ENCODE measurements around the gene SLC38A7. TPM values are rescaled to one million over a fixed set of nuclear protein-coding genes. Genes with fewer than 3 reads are reported as not detected.
A peak's percentile ranks its signal among the peaks of the same experiment; 100 is the strongest.

The SLC38A7 gene
- total RNA-seq, 1 donor from 2014 or later: 31.6 TPM

DNA sequence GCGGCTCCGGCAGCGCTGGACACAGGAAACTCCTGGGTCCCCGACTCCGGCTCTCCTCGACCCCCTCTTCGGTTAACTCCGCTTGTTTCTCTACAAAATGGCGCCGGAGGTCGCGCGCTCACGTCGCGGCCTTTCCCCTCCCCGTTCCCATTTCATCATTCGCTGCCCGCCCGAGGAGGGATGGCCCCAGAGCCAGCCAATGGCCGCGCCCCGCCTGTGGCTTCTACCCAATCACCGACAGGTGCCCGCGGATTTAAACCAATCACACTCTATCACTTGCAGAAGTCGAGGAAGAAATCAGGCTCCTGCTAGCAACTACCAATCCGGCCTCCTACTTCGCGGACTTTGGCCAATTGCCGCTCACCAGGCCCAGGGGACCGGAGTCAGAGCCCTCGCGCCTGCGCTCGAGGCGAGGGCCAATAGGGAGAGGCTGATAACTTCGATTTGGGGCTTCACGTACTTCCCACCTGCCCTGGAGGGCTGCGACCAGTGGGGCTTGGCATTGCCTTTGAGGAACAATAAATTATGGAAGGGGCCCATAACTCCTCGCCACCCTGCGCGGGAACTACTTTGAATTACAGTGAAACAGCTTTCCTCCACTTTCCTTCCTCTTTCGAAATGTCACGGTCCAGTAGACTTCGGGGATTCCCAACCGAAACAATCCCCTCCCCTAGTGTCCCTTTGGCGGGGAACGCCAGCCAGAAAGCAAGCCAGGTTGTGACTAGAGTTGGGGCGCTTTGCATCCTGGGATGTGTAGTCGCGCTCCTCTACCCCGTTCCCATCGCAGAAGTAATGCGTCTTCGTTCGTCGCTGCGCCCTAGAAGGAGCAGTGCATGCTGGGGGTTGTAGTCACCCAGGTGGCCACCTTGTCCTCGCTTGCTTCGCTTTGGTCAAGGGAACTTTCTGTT, 54.6 kb downstream of the SLC38A7 start, which contains the start of gene CNOT1:
Gene CNOT1, minus strand, starts transcription at position 94 of the 908 bp plus-strand sequence. CDS start 30,489 bp downstream, outside the sequence.
- TF ChIP-seq, protein P1, sequence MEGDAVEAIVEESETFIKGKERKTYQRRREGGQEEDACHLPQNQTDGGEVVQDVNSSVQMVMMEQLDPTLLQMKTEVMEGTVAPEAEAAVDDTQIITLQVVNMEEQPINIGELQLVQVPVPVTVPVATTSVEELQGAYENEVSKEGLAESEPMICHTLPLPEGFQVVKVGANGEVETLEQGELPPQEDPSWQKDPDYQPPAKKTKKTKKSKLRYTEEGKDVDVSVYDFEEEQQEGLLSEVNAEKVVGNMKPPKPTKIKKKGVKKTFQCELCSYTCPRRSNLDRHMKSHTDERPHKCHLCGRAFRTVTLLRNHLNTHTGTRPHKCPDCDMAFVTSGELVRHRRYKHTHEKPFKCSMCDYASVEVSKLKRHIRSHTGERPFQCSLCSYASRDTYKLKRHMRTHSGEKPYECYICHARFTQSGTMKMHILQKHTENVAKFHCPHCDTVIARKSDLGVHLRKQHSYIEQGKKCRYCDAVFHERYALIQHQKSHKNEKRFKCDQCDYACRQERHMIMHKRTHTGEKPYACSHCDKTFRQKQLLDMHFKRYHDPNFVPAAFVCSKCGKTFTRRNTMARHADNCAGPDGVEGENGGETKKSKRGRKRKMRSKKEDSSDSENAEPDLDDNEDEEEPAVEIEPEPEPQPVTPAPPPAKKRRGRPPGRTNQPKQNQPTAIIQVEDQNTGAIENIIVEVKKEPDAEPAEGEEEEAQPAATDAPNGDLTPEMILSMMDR (conservative IDR thresholded peaks at IDR 0.05): no peak
- no peaks in the 10 kb centered on the region for H3K9me3 Mint-ChIP-seq
- peak; percentile 99 for DNase-seq (ENCODE audit: extremely low spot score, unreplicated experiment)
- H3K4me3 Mint-ChIP-seq: peak within 1 kb of the TSS; percentile 100
- peaks cover 4% of the 10 kb centered on the region for H3K36me3 Mint-ChIP-seq
- peaks cover 7% of the 10 kb centered on the region for H3K27me3 Mint-ChIP-seq
- H3K4me1 Mint-ChIP-seq (ENCODE audit: unreplicated experiment): peaks cover 15% of the 10 kb centered on the region
- peak within 1 kb of the TSS; percentile 100 for H3K27ac Mint-ChIP-seq

DNA sequence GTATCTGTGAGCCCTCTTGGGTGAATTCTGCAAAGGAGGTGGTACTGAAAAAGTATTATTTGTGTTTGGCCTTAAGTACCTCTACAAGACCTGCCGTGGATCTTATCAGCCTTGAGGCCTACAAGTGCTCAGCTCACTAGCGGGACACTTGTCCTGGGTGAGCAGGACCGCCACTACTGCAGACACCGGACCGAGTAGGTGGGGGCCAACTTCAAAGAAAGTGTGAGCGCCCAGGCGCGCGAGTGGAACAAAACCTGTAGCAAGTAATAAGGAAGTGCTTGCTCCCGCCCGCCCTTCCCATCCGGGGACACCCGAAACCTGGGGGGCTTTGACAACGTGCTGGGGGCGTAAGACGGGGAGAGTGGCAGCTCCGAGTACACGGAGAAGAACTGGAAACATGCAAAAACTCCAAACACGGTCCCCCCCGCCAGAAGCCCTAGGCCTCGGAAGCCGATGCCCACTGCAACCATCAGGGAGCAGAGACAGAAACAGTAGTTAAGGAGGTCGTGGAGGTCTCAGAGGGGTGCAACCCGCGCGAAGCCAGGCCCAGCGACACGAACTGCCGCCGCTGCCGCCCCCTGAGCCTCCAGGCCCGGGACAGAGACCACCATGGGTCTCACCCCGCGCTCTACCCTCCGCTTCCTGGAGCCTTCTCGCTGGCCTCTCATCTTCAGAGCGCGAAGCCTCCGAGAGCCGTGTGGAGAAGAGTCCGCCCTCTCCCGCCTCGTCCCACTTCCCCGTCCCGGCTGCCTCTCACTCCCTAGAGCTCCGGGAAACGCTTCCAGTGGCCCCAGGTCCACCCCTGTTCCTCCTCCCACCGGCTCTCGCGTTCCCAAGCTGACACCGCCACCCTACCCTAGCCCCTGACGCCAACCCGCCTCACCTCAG, 55.5 kb downstream of the SLC38A7 start:
- Mint-ChIP-seq H3K27me3 (peaks cover 7% of the 10 kb centered on the region), H3K27ac (peak overlapping the region; percentile 100), H3K36me3 (peaks cover 5% of the 10 kb centered on the region), H3K9me3 (no peaks in the 10 kb centered on the region), H3K4me3 (peak overlapping the region; percentile 100), H3K4me1 (ENCODE audit: unreplicated experiment) (peaks cover 15% of the 10 kb centered on the region)
- TF ChIP-seq, protein P1 (conservative IDR thresholded peaks at IDR 0.05): no peak
- DNase-seq (ENCODE audit: extremely low spot score, unreplicated experiment): no peak

DNA sequence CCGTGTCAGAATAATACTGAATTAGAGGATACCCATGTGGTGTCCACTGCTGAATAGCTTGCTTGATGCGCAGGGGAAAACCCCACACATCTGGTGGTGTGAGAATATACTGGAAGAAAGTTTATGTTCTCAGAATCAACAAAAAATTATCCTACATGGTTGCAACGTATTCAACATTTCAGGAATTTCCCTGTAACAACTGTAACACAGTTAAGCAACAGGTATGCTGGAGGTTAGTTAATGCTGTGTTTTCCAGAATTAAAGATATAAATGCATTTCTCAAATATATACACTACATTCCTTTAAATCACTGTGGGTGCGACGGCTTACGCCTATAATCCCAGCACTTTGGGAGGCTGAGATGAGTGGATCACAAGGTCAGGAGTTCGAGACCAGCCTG, 60.4 kb downstream of the SLC38A7 start:
- Mint-ChIP-seq H3K4me1 (ENCODE audit: unreplicated experiment) (peaks cover 11% of the 10 kb centered on the region), H3K27me3 (no peaks in the 10 kb centered on the region), H3K4me3 (no peak overlapping the region), H3K36me3 (peaks cover 14% of the 10 kb centered on the region), H3K9me3 (no peaks in the 10 kb centered on the region), H3K27ac (peak overlapping the region; percentile 26)
- TF ChIP-seq, protein P1 (conservative IDR thresholded peaks at IDR 0.05): no peak
- DNase-seq (ENCODE audit: extremely low spot score, unreplicated experiment): no peak

DNA sequence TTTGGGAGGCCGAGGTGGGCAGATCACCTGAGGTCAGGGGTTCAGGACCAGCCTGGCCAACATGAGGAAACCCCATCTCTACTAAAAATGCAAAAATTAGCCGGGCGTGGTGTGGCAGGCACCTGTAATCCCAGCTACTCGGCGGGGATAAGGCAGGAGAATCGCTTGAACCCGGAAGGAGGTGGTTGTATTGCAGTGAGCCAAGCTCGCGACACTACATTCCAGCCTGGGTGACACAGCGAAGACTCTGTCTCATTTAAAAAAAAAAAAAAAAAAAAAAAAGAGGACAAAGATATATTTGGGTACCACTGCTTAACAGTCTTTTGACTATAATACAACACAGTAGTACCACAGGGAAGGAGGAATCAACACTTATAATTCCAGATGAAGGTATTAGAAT, 64.2 kb downstream of the SLC38A7 start:
- DNase-seq (ENCODE audit: extremely low spot score, unreplicated experiment): no peak
- peaks cover 21% of the 10 kb centered on the region for H3K36me3 Mint-ChIP-seq
- no peaks in the 10 kb centered on the region for H3K9me3 Mint-ChIP-seq
- H3K4me3 Mint-ChIP-seq: no peak overlapping the region
- TF ChIP-seq, protein P1 (conservative IDR thresholded peaks at IDR 0.05): no peak
- H3K27ac Mint-ChIP-seq: peak overlapping the region; percentile 25
- H3K4me1 Mint-ChIP-seq (ENCODE audit: unreplicated experiment): no peaks in the 10 kb centered on the region
- H3K27me3 Mint-ChIP-seq: no peaks in the 10 kb centered on the region

DNA sequence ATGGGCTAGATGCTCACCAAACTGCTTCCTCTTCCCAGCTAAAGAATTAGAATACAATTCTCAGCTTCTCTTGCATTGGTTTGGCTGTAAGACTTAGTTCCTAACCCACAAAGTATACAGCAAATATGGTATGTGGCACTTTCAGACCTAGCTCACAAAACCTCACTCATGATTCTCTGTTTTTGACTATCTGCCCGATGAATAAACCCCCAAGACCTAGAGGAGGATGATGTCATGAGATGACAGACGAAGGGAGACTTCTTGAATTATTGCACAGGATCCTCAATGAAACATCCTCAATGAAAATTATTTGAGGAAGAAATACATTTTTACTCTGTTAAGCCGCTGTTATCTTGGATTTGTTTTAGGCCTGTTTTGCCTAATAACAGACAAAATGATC, 69.3 kb downstream of the SLC38A7 start:
- H3K4me1 Mint-ChIP-seq (ENCODE audit: unreplicated experiment): no peaks in the 10 kb centered on the region
- TF ChIP-seq, protein P1 (conservative IDR thresholded peaks at IDR 0.05): no peak
- no peaks in the 10 kb centered on the region for H3K27me3 Mint-ChIP-seq
- no peak for DNase-seq (ENCODE audit: extremely low spot score, unreplicated experiment)
- peaks cover 20% of the 10 kb centered on the region for H3K36me3 Mint-ChIP-seq
- no peak overlapping the region for H3K4me3 Mint-ChIP-seq
- H3K9me3 Mint-ChIP-seq: no peaks in the 10 kb centered on the region
- H3K27ac Mint-ChIP-seq: no peak overlapping the region

Other genes with a start within 250 kb of the SLC38A7 start
- gene NDRG4, start 184.6 kb downstream of the SLC38A7 start, total RNA-seq (ENCODE audit: low replicate concordance): 23.7 and 42.9 TPM in 2 replicates
- 32.6 and 36.5 TPM in 2 replicates for gene SETD6, start 169.3 kb downstream of the SLC38A7 start, total RNA-seq (ENCODE audit: low replicate concordance)
- 216 and 242 TPM in 2 replicates for gene CNOT1, start 54.9 kb downstream of the SLC38A7 start, total RNA-seq (ENCODE audit: low replicate concordance)
- 89.7 and 104 TPM in 2 replicates for gene GOT2, start 49.5 kb upstream of the SLC38A7 start, total RNA-seq (ENCODE audit: low replicate concordance)